HEK293 (cell line): ENCODE measurements around the gene VASN.

Source experiments
- CTCF ChIA-PET: fragments of 350-600 bp; formaldehyde crosslinking; extraction: SDS; loops from one replicate; lab custom pipeline; 2021; ENCODE audit warnings: antibody characterized with exemption; lab: Yijun Ruan, JAX
- POLR2A ChIA-PET: fragments of 300-600 bp; formaldehyde crosslinking; extraction: SDS; loops from one replicate; lab custom pipeline; 2020; ENCODE audit warnings: antibody characterized with exemption, inconsistent platforms; lab: Yijun Ruan, JAX
- H3K27ac ChIP-seq: fragments of 200-500 bp; sonication (Bioruptor generic); 2 replicates; pipeline ENCODE4 v1.5.1; 2014; ENCODE audit warnings: low read depth, low read length, control low read depth, inconsistent platforms; ENCODE audit errors: extremely low read depth
- H3K36me3 ChIP-seq, 2 experiments: fragments of 200-500 bp in 1 of 2; sonication (Bioruptor generic) in 1 of 2; 1 replicate in 1 of 2; 2 replicates in 1 of 2; pipeline ENCODE4 v1.5.1; 2014 to 2017; ENCODE audit warnings: inconsistent platforms in 2 of 2, low read length in 2 of 2; ENCODE audit not compliant: control insufficient read depth in 2 of 2, insufficient read depth in 1 of 2
- H3K4me1 ChIP-seq: fragments of 200-500 bp; sonication (Bioruptor generic); 2 replicates; pipeline ENCODE4 v1.5.1; 2014; ENCODE audit warnings: mild to moderate bottlenecking, low read length, inconsistent platforms; ENCODE audit not compliant: control insufficient read depth, insufficient read depth
- H3K4me3 ChIP-seq: 2 replicates; pipeline ENCODE4 v1.5.1; 2011; ENCODE audit warnings: low read depth, mild to moderate bottlenecking, control low read depth, low read length, moderate library complexity
- H3K9me3 ChIP-seq: fragments of 200-500 bp; sonication (Bioruptor generic); 2 replicates; pipeline ENCODE4 v1.5.1; 2014; ENCODE audit warnings: low read depth, low read length, inconsistent platforms; ENCODE audit not compliant: control insufficient read depth, insufficient read depth
- ATF2 ChIP-seq: fragments of 450-650 bp; formaldehyde crosslinking; IDR thresholded peaks from 2 replicates; pipeline ENCODE4 v1.5.1; 2016; ENCODE audit warnings: missing biosample characterization, missing genetic modification characterization, low read depth
- GLI2 ChIP-seq: fragments of 450-650 bp; formaldehyde crosslinking; IDR thresholded peaks from 2 replicates; pipeline ENCODE4; 2017; ENCODE audit warnings: missing biosample characterization, missing genetic modification characterization, low read depth, borderline replicate concordance
- GLIS1 ChIP-seq: fragments of 450-650 bp; formaldehyde crosslinking; IDR thresholded peaks from 2 replicates; pipeline ENCODE4 v1.5.1; 2016; ENCODE audit warnings: missing biosample characterization, missing genetic modification characterization
- PRDM4 ChIP-seq: fragments of 450-650 bp; formaldehyde crosslinking; IDR thresholded peaks from 2 replicates; pipeline ENCODE4 v1.5.1; 2017; ENCODE audit warnings: missing biosample characterization, missing genetic modification characterization
- SP7 ChIP-seq: fragments of 450-650 bp; formaldehyde crosslinking; IDR thresholded peaks from 2 replicates; pipeline ENCODE4 v1.5.1; 2016; ENCODE audit warnings: missing biosample characterization, missing genetic modification characterization
- ZNF112 ChIP-seq: fragments of 450-650 bp; formaldehyde crosslinking; IDR thresholded peaks from 2 replicates; pipeline ENCODE4 v1.5.0; 2017; ENCODE audit warnings: missing biosample characterization, missing genetic modification characterization
- ZNF18 ChIP-seq: fragments of 450-650 bp; formaldehyde crosslinking; IDR thresholded peaks from 2 replicates; pipeline ENCODE4 v1.5.1; 2016; ENCODE audit warnings: missing biosample characterization, missing genetic modification characterization
- ZNF2 ChIP-seq: fragments of 450-650 bp; formaldehyde crosslinking; IDR thresholded peaks from 2 replicates; pipeline ENCODE4 v1.5.1; 2016; ENCODE audit warnings: missing biosample characterization, missing genetic modification characterization
- ZNF202 ChIP-seq: fragments of 450-650 bp; formaldehyde crosslinking; IDR thresholded peaks from 2 replicates; pipeline ENCODE4 v1.5.1; 2016; ENCODE audit warnings: missing biosample characterization, missing genetic modification characterization, borderline replicate concordance
- ZNF248 ChIP-seq: fragments of 450-650 bp; formaldehyde crosslinking; IDR thresholded peaks from 2 replicates; pipeline ENCODE4 v1.5.1; 2017; ENCODE audit warnings: missing biosample characterization, missing genetic modification characterization
- ZNF335 ChIP-seq: fragments of 450-650 bp; formaldehyde crosslinking; conservative IDR thresholded peaks from 2 replicates; pipeline ENCODE4 v1.5.1; 2016; ENCODE audit warnings: missing biosample characterization, missing genetic modification characterization
- ZNF449 ChIP-seq: fragments of 450-650 bp; formaldehyde crosslinking; IDR thresholded peaks from 2 replicates; pipeline ENCODE4 v1.5.1; 2017; ENCODE audit warnings: missing biosample characterization, mild to moderate bottlenecking, missing genetic modification characterization, moderate library complexity
- ZNF488 ChIP-seq: fragments of 450-650 bp; formaldehyde crosslinking; IDR thresholded peaks from 2 replicates; pipeline ENCODE4 v1.5.1; 2016; ENCODE audit warnings: missing biosample characterization, missing genetic modification characterization
- ZNF513 ChIP-seq: fragments of 450-650 bp; IDR thresholded peaks from 2 replicates; pipeline ENCODE4 v1.5.1; 2018; ENCODE audit warnings: missing biosample characterization, missing genetic modification characterization
- ZNF521 ChIP-seq: fragments of 450-650 bp; formaldehyde crosslinking; IDR thresholded peaks from 2 replicates; pipeline ENCODE4 v1.5.1; 2017; ENCODE audit warnings: missing biosample characterization, mild to moderate bottlenecking, missing genetic modification characterization
- ZNF580 ChIP-seq: fragments of 450-650 bp; formaldehyde crosslinking; IDR thresholded peaks from 2 replicates; pipeline ENCODE4 v1.5.1; 2016; ENCODE audit warnings: missing biosample characterization, missing genetic modification characterization
- ZNF645 ChIP-seq: fragments of 450-650 bp; formaldehyde crosslinking; IDR thresholded peaks from 2 replicates; pipeline ENCODE4; 2016; ENCODE audit warnings: missing biosample characterization, missing genetic modification characterization
- ZNF677 ChIP-seq: fragments of 450-650 bp; IDR thresholded peaks from 2 replicates; pipeline ENCODE4 v1.5.0; 2018; ENCODE audit warnings: missing biosample characterization, mild to moderate bottlenecking, missing genetic modification characterization, moderate library complexity
- ZNF777 ChIP-seq: fragments of 450-650 bp; formaldehyde crosslinking; IDR thresholded peaks from 2 replicates; pipeline ENCODE4 v1.5.1; 2017; ENCODE audit warnings: missing biosample characterization, missing genetic modification characterization, borderline replicate concordance
- ZSCAN18 ChIP-seq: fragments of 450-650 bp; formaldehyde crosslinking; IDR thresholded peaks from 2 replicates; pipeline ENCODE4 v1.5.1; 2016; ENCODE audit warnings: missing biosample characterization, missing genetic modification characterization
- ZSCAN4 ChIP-seq: fragments of 450-650 bp; formaldehyde crosslinking; IDR thresholded peaks from 2 replicates; pipeline ENCODE4 v1.5.1; 2017; ENCODE audit warnings: missing biosample characterization, missing genetic modification characterization

The VASN gene

GRCh38 chr16:4416200-4417032 is 44.8 kb downstream of the VASN start, which contains the start of gene CORO7:
TSS of gene CORO7 (minus strand) at chr16:4416596. CDS start at chr16:4416518, 78 bp downstream.
- no peaks in the 10 kb centered on the region for H3K4me1 ChIP-seq
- H3K27ac ChIP-seq = peak within 1 kb of the TSS; percentile 72; the same call in 1 of the 2 replicates
- peak within 1 kb of the TSS; percentile 67 for H3K4me3 ChIP-seq
- no peaks in the 10 kb centered on the region for H3K9me3 ChIP-seq
- H3K36me3 ChIP-seq = peaks cover 0 to 18% of the 10 kb centered on the region in 2 experiments; a peak in 1 of 3 replicates
- ChIA-PET CTCF (interaction anchor here (0.7 to 9.9 kb wide), 3 partner anchors 13 to 905 kb away, joined by 3 to 135 read pairs (median 3); no protein-coding TSS in a partner anchor), POLR2A (interaction anchor here (0.5 to 1.8 kb wide), 5 partner anchors 11 to 861 kb away, joined by 3 to 6 read pairs (median 3); no protein-coding TSS in a partner anchor)
- TF ChIP-seq ZNF335 (tag by site-specific recombination) (peak; percentile 71), ZSCAN4 (tag by site-specific recombination) (no peak), ATF2 (tag by site-specific recombination) (no peak), ZNF488 (tag by site-specific recombination) (no peak), ZNF580 (tag by site-specific recombination) (no peak), ZNF2 (tag by site-specific recombination) (no peak), GLIS1 (peak; percentile 89), ZNF248 (tag by site-specific recombination) (no peak), ZNF521 (no peak), ZNF18 (tag by site-specific recombination) (peak; percentile 88; the same call in 1 of the 2 replicates), GLI2 (tag by site-specific recombination) (no peak), ZNF645 (no peak), ZNF677 (tag by site-specific recombination) (no peak), ZNF513 (tag by site-specific recombination) (no peak), SP7 (tag by site-specific recombination) (0 out of 2 replicates have a peak, but pooled peaks have one; percentile 40), ZNF112 (tag by site-specific recombination) (no peak), ZNF449 (tag by site-specific recombination) (no peak), ZSCAN18 (tag by site-specific recombination) (no peak), ZNF777 (tag by site-specific recombination) (peak; percentile 60; the same call in 1 of the 2 replicates), PRDM4 (no peak), ZNF202 (tag by site-specific recombination) (no peak)
